Measurements from ENCODE around the gene HEMK1.
A peak's percentile ranks its signal among the peaks of the same experiment; 100 is the strongest.

HEMK1 gene

GRCh38 chr3:50611464-50612233 is 42.3 kb downstream of the HEMK1 start, which contains the start of gene CISH:
TSS of gene CISH (minus strand) at chr3:50611774. CDS start at chr3:50611650, 124 bp downstream.
- Histone ChIP-seq H2AFZ (ENCODE audit: low read length) (peak within 1 kb of the TSS; percentile 96), H4K20me1 (ENCODE audit: insufficient read depth, low read length, poor library complexity, severe bottlenecking) (no peaks in the 10 kb centered on the region), H3K27me3 (ENCODE audit: insufficient read depth, low read length, poor library complexity, severe bottlenecking) (no peaks in the 10 kb centered on the region)

DNA sequence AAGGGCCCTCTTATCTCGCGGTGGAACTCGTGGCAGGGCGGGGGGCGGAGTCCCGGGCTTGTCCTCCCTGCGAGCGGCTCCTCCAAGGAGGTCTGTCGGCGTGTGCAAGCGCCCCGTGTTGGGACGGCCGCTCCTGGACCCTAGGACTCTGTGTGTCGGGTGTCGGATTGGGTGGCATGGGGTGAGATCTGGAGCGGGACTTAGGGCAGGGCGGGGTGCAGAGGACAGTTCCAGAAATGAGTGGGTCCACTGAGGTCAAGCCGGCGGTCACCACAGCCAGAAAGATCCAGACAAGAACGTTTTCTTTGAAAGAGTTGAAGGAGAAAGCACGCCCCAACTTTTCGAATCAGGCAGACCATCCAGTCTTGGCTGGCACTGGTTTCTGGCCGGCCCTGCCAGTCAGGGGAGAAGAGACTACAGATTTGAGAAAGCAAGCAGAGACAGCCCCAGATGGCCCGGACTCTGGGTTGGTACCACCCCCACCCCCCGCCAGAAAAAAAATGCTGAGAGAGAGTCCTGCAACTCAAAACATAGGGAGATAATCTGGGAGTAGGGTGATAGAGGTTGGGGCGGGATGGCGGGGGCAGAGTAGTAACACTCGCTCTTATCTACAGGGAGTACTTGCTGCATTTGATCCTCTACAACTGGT is 43.0 kb downstream of the HEMK1 start:
- peaks cover 3% of the 10 kb centered on the region for H3K79me2 ChIP-seq (ENCODE audit: insufficient read depth, low read length)
- peaks cover 24% of the 10 kb centered on the region for H3K4me1 ChIP-seq (ENCODE audit: insufficient read depth, low read length, poor library complexity, severe bottlenecking)
- no peaks in the 10 kb centered on the region for H3F3A ChIP-seq (ENCODE audit: low read depth)
- H2AFZ ChIP-seq (ENCODE audit: low read length) = peak overlapping the region; percentile 96
- peak overlapping the region; percentile 86 for H3K4me2 ChIP-seq (ENCODE audit: low read depth, low read length, poor library complexity, severe bottlenecking)
- H3K9me2 ChIP-seq (replicated peaks; ENCODE audit: low read depth, low read length) = no peaks in the 10 kb centered on the region
- TF ChIP-seq EZH2phosphoT487 (IDR thresholded peaks at IDR 0.05; ENCODE audit: borderline replicate concordance) = no peak
- TF ChIP-seq, protein P1, sequence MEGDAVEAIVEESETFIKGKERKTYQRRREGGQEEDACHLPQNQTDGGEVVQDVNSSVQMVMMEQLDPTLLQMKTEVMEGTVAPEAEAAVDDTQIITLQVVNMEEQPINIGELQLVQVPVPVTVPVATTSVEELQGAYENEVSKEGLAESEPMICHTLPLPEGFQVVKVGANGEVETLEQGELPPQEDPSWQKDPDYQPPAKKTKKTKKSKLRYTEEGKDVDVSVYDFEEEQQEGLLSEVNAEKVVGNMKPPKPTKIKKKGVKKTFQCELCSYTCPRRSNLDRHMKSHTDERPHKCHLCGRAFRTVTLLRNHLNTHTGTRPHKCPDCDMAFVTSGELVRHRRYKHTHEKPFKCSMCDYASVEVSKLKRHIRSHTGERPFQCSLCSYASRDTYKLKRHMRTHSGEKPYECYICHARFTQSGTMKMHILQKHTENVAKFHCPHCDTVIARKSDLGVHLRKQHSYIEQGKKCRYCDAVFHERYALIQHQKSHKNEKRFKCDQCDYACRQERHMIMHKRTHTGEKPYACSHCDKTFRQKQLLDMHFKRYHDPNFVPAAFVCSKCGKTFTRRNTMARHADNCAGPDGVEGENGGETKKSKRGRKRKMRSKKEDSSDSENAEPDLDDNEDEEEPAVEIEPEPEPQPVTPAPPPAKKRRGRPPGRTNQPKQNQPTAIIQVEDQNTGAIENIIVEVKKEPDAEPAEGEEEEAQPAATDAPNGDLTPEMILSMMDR (conservative IDR thresholded peaks at IDR 0.05; ENCODE audit: low read length) = no peak
- peak overlapping the region; percentile 34 for H3K9ac ChIP-seq (ENCODE audit: low read depth, low read length, poor library complexity, severe bottlenecking)
- peak overlapping the region; percentile 78 for H3K4me3 ChIP-seq (ENCODE audit: low read length, poor library complexity, severe bottlenecking)
- no peaks in the 10 kb centered on the region for H3K36me3 ChIP-seq (ENCODE audit: insufficient read depth, low read length)
- no peaks in the 10 kb centered on the region for H4K20me1 ChIP-seq (ENCODE audit: insufficient read depth, low read length, poor library complexity, severe bottlenecking)
- H3K9me3 ChIP-seq (ENCODE audit: insufficient read depth, low read depth, low read length) = no peaks in the 10 kb centered on the region
- peaks cover 3% of the 10 kb centered on the region for H3K27me3 ChIP-seq (ENCODE audit: insufficient read depth, low read length, poor library complexity, severe bottlenecking)

More at GRCh38 chr3:50611464-50612233, 42.3 kb downstream of the HEMK1 start, which contains the start of gene CISH:
- Histone ChIP-seq H3K36me3 (ENCODE audit: insufficient read depth, low read length) (no peaks in the 10 kb centered on the region), H3K9me3 (ENCODE audit: insufficient read depth, low read depth, low read length) (no peaks in the 10 kb centered on the region), H3K4me3 (ENCODE audit: low read length, poor library complexity, severe bottlenecking) (peak within 1 kb of the TSS; percentile 78), H3F3A (ENCODE audit: low read depth) (no peaks in the 10 kb centered on the region), H3K79me2 (ENCODE audit: insufficient read depth, low read length) (no peaks in the 10 kb centered on the region), H3K4me1 (ENCODE audit: insufficient read depth, low read length, poor library complexity, severe bottlenecking) (peaks cover 24% of the 10 kb centered on the region), H3K4me2 (ENCODE audit: low read depth, low read length, poor library complexity, severe bottlenecking) (peak within 1 kb of the TSS; percentile 86), H3K9ac (ENCODE audit: low read depth, low read length, poor library complexity, severe bottlenecking) (peak within 1 kb of the TSS; percentile 66), H3K9me2 (replicated peaks; ENCODE audit: low read depth, low read length) (no peaks in the 10 kb centered on the region)
- TF ChIP-seq EZH2phosphoT487 (IDR thresholded peaks at IDR 0.05; ENCODE audit: borderline replicate concordance) = no peak
- TF ChIP-seq, protein P1 (conservative IDR thresholded peaks at IDR 0.05; ENCODE audit: low read length) = peak; percentile 67

DNA sequence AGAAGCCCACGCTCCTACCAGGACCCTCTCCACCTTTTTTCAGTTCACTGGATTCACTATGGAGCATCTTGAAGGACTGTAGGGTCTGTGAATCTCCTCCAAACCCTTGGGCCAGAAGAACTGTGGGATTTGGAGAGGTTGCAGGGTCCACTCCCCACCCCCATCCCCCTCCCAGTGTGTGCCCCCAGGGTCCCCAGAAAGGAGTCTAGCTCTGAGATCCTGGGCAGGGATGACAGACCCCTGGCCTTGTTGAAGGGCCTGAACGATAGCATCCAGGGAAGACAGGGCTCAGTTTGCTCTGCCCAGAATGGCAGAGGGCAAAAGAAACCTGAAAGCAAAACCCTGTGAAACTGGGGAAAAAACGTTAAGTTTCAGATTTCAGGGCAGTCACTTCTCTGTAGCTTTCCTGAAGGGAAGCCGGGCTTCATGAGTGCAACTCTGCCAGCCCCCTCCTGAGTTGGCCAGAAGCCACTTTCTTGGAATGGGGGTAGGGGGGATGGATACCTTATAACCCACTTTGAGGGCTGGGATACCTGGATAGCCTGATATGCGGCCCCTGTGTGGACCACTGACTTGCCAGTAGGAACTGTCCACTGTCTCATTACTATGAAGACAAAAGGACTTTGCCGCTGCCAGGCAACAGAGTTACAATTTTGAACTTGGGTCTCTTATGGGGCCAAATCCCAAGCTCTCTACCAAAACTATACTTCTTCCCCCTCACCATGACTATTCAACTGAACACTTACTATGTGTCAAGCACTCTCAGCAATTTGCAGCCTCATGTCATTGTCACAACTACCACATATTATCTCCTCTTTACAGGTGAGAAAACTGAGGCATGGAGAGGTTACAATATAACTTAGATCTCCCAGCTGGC is 43.9 kb downstream of the HEMK1 start:
- no peak overlapping the region for H2AFZ ChIP-seq (ENCODE audit: low read length)
- TF ChIP-seq EZH2phosphoT487 (IDR thresholded peaks at IDR 0.05; ENCODE audit: borderline replicate concordance) = no peak
- TF ChIP-seq, protein P1 (conservative IDR thresholded peaks at IDR 0.05; ENCODE audit: low read length) = no peak
- H3K36me3 ChIP-seq (ENCODE audit: insufficient read depth, low read length) = no peaks in the 10 kb centered on the region
- H3K4me2 ChIP-seq (ENCODE audit: low read depth, low read length, poor library complexity, severe bottlenecking) = no peak overlapping the region
- H4K20me1 ChIP-seq (ENCODE audit: insufficient read depth, low read length, poor library complexity, severe bottlenecking) = no peaks in the 10 kb centered on the region
- no peaks in the 10 kb centered on the region for H3K9me3 ChIP-seq (ENCODE audit: insufficient read depth, low read depth, low read length)
- H3K79me2 ChIP-seq (ENCODE audit: insufficient read depth, low read length) = peaks cover 12% of the 10 kb centered on the region
- no peak overlapping the region for H3K9ac ChIP-seq (ENCODE audit: low read depth, low read length, poor library complexity, severe bottlenecking)
- H3K4me1 ChIP-seq (ENCODE audit: insufficient read depth, low read length, poor library complexity, severe bottlenecking) = peaks cover 24% of the 10 kb centered on the region
- H3K9me2 ChIP-seq (replicated peaks; ENCODE audit: low read depth, low read length) = no peaks in the 10 kb centered on the region
- H3F3A ChIP-seq (ENCODE audit: low read depth) = no peaks in the 10 kb centered on the region
- H3K4me3 ChIP-seq (ENCODE audit: low read length, poor library complexity, severe bottlenecking) = no peak overlapping the region
- H3K27me3 ChIP-seq (ENCODE audit: insufficient read depth, low read length, poor library complexity, severe bottlenecking) = peaks cover 7% of the 10 kb centered on the region

Data from Loucy (cell line).